CD4-positive, CD25-positive, alpha-beta regulatory T cell (primary cell): ENCODE data around the gene FAM124A. TPM values are rescaled to one million over a fixed set of nuclear protein-coding genes. Genes with fewer than 3 reads are reported as not detected.

Experiments
- ATAC-seq, 2 donors: fragments of 150-1000 bp; cut with Tn5 transposase; one replicate each; pipeline ENCODE4 v1.10.0; 2021; ENCODE audit warnings: low read depth in 2 of 2, moderate number of reproducible peaks in 2 of 2, moderate library complexity in 1 of 2
- DNase-seq, 3 donors: peaks; one replicate each; pipeline versions ENCODE4 v3.0.0 to v3.0.0-alpha.2; 2012 to 2022; ENCODE audit warnings: mixed read lengths in 1 of 3
- H3K27ac ChIP-seq: one replicate; pipeline ENCODE4 v1.7.0; 2013; ENCODE audit warnings: mild to moderate bottlenecking, low read length; ENCODE audit not compliant: insufficient read depth, poor library complexity, severe bottlenecking
- H3K27me3 ChIP-seq: one replicate; pipeline ENCODE4 v1.7.0; 2013; ENCODE audit warnings: low read length; ENCODE audit not compliant: control insufficient read depth, insufficient read depth
- H3K36me3 ChIP-seq: one replicate; pipeline ENCODE4 v1.7.0; 2013; ENCODE audit warnings: mild to moderate bottlenecking, low read length, moderate library complexity; ENCODE audit not compliant: control insufficient read depth, insufficient read depth
- H3K4me1 ChIP-seq: 2 replicates; pipeline ENCODE4 v1.7.0; 2013; ENCODE audit warnings: mild to moderate bottlenecking, low read length; ENCODE audit not compliant: insufficient read depth, control insufficient read depth, poor library complexity, severe bottlenecking
- H3K4me3 ChIP-seq: one replicate; pipeline ENCODE4 v1.7.0; 2013; ENCODE audit warnings: low read depth, mild to moderate bottlenecking, low read length, moderate library complexity
- H3K9me3 ChIP-seq, 2 experiments: 1 replicate in 1 of 2; 2 replicates in 1 of 2; pipeline ENCODE4 v1.7.0; 2013; ENCODE audit warnings: low read length in 2 of 2, mild to moderate bottlenecking in 1 of 2, moderate library complexity in 1 of 2; ENCODE audit not compliant: control insufficient read depth in 2 of 2
- H3K27ac Mint-ChIP-seq, 3 donors: one replicate each; pipeline ENCODE4 v1.8.0; 2020 to 2022; ENCODE audit warnings: mild to moderate bottlenecking in 3 of 3, mixed read lengths in 3 of 3, moderate library complexity in 2 of 3
- H3K27me3 Mint-ChIP-seq: one replicate; pipeline ENCODE4 v1.8.0; 2022; ENCODE audit warnings: mild to moderate bottlenecking, mixed read lengths
- H3K36me3 Mint-ChIP-seq: one replicate; pipeline ENCODE4 v1.8.0; 2020; ENCODE audit warnings: mixed read lengths
- H3K4me1 Mint-ChIP-seq, 4 donors: one replicate each; pipeline ENCODE4 v1.8.0; 2020 to 2022; ENCODE audit warnings: mixed read lengths in 4 of 4, mild to moderate bottlenecking in 1 of 4
- H3K4me3 Mint-ChIP-seq, 4 donors: one replicate each; pipeline ENCODE4 v1.8.0; 2020 to 2022; ENCODE audit warnings: mild to moderate bottlenecking in 4 of 4, mixed read lengths in 4 of 4, moderate library complexity in 3 of 4
- H3K9me3 Mint-ChIP-seq, 7 donors: one replicate each; pipeline ENCODE4 v1.8.0; 2020 to 2022; ENCODE audit warnings: mixed read lengths in 7 of 7, mild to moderate bottlenecking in 3 of 7, moderate library complexity in 2 of 7
- polyA plus RNA-seq, 4 donors: library from polyadenylated mRNA; unstranded; fragments of 300-500 nt; fragmentation: Illumina TruSeq; gene quantifications; one replicate each; pipeline ENCODE4 v1.2.3, GENCODE V29; 2021
- total RNA-seq: library from RNA; stranded (reverse); gene quantifications from one replicate; pipeline ENCODE4 v1.2.3, GENCODE V29; 2022

FAM124A gene
- total and polyA plus RNA-seq, 5 donors from 2014 or later, result not detected

DNA sequence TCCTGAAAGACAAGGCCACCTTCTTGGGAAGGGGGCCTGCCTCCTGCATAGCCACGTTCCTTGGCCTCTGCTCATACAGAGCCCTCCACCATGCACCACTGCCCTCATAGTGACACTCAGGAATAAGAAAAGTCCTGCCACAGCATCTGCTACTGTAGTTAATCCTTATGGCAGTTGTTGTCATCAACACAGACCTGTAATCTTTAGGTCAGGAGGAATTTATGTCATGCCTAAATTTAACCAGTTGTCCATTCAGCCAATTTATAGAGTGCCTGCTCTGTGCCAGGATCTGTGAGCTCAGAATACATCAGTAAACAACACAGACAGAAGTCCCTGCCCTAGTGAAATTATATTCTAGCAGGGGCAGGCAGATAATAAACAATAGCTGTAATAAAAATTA lies 44.4 kb downstream of the FAM124A start:
- Histone ChIP-seq H3K36me3 (no peaks in the 10 kb centered on the region), H3K9me3 (no peaks in the 10 kb centered on the region), H3K27ac (no peak overlapping the region), H3K4me1 (no peaks in the 10 kb centered on the region), H3K27me3 (peaks cover 4% of the 10 kb centered on the region), H3K4me3 (no peak overlapping the region)
- peaks cover 12% of the 10 kb centered on the region for H3K27me3 Mint-ChIP-seq
- no peak overlapping the region for H3K27ac Mint-ChIP-seq
- DNase-seq (no peak), ATAC-seq (no peak)
- H3K36me3 Mint-ChIP-seq, result no peaks in the 10 kb centered on the region
- H3K4me1 Mint-ChIP-seq, result no peaks in the 10 kb centered on the region
- no peak overlapping the region for H3K4me3 Mint-ChIP-seq
- no peaks in the 10 kb centered on the region for H3K9me3 Mint-ChIP-seq

DNA sequence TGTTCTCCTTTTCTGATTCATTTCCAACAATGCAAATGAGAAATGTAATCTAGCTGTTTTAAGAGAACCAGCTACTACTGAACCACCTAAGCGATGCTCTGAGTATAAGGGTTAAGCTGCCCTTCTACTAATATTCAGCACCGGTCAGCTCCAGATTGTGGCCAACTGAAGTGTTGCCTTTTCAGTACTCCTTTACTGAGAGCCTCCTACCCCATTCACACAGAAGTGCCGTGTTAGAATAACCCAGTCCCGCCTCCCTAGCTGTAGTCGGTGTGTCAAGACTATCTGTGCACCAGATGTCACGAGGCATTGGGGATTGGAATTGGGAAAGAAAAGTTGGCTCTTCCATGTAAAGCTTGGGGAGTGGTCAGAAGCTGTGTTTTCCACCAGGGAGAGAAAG lies 45.4 kb downstream of the FAM124A start:
- Mint-ChIP-seq H3K4me1 (no peaks in the 10 kb centered on the region), H3K27me3 (peaks cover 12% of the 10 kb centered on the region)
- ATAC-seq, result no peak

DNA sequence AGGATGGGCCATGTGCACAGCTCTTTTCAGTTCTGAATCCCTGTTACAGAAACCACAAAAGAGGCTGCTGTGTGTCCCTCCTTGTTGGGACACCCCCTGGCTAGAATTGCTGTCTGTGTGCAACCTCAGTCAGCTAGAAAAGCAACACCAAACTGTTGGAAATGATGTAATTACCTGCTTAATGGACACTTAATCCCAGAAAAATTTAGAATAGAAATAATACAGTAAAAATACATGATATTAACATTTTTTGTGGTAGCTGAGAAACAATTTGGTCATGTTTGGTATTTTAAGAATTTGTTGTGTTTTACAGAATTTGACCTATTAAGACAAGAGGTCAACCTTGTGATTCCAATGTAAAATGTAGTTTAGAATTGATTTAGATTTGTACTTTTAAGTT lies 46.8 kb downstream of the FAM124A start:
- Mint-ChIP-seq H3K27ac (no peak overlapping the region), H3K4me3 (no peak overlapping the region), H3K27me3 (peaks cover 16% of the 10 kb centered on the region), H3K4me1 (no peaks in the 10 kb centered on the region), H3K9me3 (peaks cover 0 to 2% (median 0%) of the 10 kb centered on the region in 7 donors), H3K36me3 (no peaks in the 10 kb centered on the region)
- Histone ChIP-seq H3K9me3 (no peaks in the 10 kb centered on the region), H3K27ac (no peak overlapping the region), H3K4me3 (no peak overlapping the region), H3K4me1 (no peaks in the 10 kb centered on the region), H3K27me3 (peaks cover 7% of the 10 kb centered on the region), H3K36me3 (no peaks in the 10 kb centered on the region)
- ATAC-seq, result no peak
- no peak for DNase-seq

More for the DNA sequence above, 45.4 kb downstream of the FAM124A start:
- H3K36me3 Mint-ChIP-seq, result no peaks in the 10 kb centered on the region
- H3K4me3 ChIP-seq, result no peak overlapping the region
- peaks cover 0 to 2% (median 0%) of the 10 kb centered on the region in 7 donors for H3K9me3 Mint-ChIP-seq
- H3K9me3 ChIP-seq, result no peaks in the 10 kb centered on the region
- no peaks in the 10 kb centered on the region for H3K4me1 ChIP-seq
- H3K27ac Mint-ChIP-seq, result no peak overlapping the region
- H3K27me3 ChIP-seq, result peaks cover 4% of the 10 kb centered on the region
- no peaks in the 10 kb centered on the region for H3K36me3 ChIP-seq
- DNase-seq, result no peak
- no peak overlapping the region for H3K4me3 Mint-ChIP-seq
- no peak overlapping the region for H3K27ac ChIP-seq

GRCh38 chr13:51270623-51271415 lies 48.6 kb downstream of the FAM124A start:
- DNase-seq (no peak), ATAC-seq (no peak)
- Mint-ChIP-seq H3K27ac (no peak overlapping the region), H3K36me3 (no peaks in the 10 kb centered on the region), H3K4me3 (no peak overlapping the region), H3K27me3 (peaks cover 18% of the 10 kb centered on the region), H3K9me3 (peaks cover 0 to 2% (median 0%) of the 10 kb centered on the region in 7 donors), H3K4me1 (no peaks in the 10 kb centered on the region)
- Histone ChIP-seq H3K36me3 (no peaks in the 10 kb centered on the region), H3K27ac (no peak overlapping the region), H3K27me3 (peaks cover 9% of the 10 kb centered on the region), H3K4me1 (no peaks in the 10 kb centered on the region), H3K4me3 (no peak overlapping the region), H3K9me3 (no peaks in the 10 kb centered on the region)

DNA sequence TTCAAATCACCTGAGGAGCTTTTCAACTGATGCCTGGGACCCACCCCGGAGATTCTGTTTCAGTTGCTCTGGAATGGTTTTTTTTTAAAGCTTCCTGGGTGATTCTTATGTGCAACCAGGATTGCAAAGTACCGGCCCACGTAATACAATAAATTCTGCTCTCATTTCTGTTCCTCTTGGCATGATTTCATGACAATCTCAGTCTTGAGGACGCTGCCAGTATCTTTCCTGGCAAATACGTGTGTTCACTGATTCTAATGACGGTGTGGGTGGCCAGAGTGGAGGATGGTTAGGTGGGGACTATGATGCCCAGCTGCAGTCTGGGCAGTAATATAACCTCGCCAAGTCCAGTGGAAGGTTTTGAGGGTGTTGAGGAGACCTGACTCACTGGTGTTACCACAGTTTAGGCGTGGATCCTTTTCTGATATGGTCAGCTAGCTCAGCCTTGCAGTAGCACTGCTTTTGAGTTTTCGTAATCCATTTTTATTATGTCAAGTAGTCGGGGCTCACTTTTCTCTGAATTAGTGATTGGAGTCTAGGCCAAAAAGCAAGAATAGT lies 49.4 kb downstream of the FAM124A start:
- no peaks in the 10 kb centered on the region for H3K4me1 Mint-ChIP-seq
- ATAC-seq (no peak), DNase-seq (no peak)
- Histone ChIP-seq H3K4me1 (no peaks in the 10 kb centered on the region), H3K9me3 (no peaks in the 10 kb centered on the region), H3K27ac (no peak overlapping the region), H3K27me3 (peaks cover 9% of the 10 kb centered on the region), H3K36me3 (no peaks in the 10 kb centered on the region), H3K4me3 (no peak overlapping the region)
- H3K36me3 Mint-ChIP-seq, result no peaks in the 10 kb centered on the region
- no peak overlapping the region for H3K27ac Mint-ChIP-seq
- peaks cover 0 to 2% (median 0%) of the 10 kb centered on the region in 7 donors for H3K9me3 Mint-ChIP-seq
- peaks cover 24% of the 10 kb centered on the region for H3K27me3 Mint-ChIP-seq
- H3K4me3 Mint-ChIP-seq, result no peak overlapping the region

DNA sequence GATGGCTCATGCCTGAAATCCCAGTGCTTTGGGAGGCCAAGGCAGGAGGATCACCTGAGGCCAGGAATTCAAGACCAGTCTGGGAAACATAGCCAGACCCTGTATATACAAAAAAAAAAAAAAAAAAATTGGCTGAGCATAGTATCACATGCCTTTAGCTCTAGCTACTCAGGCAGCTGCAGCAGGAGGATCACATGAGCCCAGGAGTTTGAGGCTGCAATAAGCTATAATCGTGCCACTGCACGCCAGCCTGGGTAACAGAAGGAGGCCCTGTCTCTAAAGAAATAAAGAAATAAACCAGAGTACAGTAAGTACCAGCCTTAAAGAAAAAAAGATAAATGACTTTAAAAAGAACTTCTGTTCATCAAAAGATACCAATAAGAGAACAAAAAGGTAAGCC lies 52.9 kb downstream of the FAM124A start:
- H3K4me1 ChIP-seq, result no peaks in the 10 kb centered on the region
- Mint-ChIP-seq H3K27ac (no peak overlapping the region), H3K4me1 (no peaks in the 10 kb centered on the region), H3K27me3 (peaks cover 29% of the 10 kb centered on the region), H3K36me3 (no peaks in the 10 kb centered on the region), H3K9me3 (peaks cover 0 to 2% (median 0%) of the 10 kb centered on the region in 7 donors), H3K4me3 (no peak overlapping the region)
- ATAC-seq, result no peak
- H3K9me3 ChIP-seq, result no peaks in the 10 kb centered on the region
- no peak for DNase-seq
- H3K36me3 ChIP-seq, result no peaks in the 10 kb centered on the region
- peaks cover 6% of the 10 kb centered on the region for H3K27me3 ChIP-seq
- no peak overlapping the region for H3K4me3 ChIP-seq
- no peak overlapping the region for H3K27ac ChIP-seq

- no peaks in the 10 kb centered on the region for H3K9me3 ChIP-seq
- ATAC-seq, result no peak
- no peaks in the 10 kb centered on the region for H3K36me3 Mint-ChIP-seq
Measured at GRCh38 chr13:51276636-51277035, 54.4 kb downstream of the FAM124A start.

DNA sequence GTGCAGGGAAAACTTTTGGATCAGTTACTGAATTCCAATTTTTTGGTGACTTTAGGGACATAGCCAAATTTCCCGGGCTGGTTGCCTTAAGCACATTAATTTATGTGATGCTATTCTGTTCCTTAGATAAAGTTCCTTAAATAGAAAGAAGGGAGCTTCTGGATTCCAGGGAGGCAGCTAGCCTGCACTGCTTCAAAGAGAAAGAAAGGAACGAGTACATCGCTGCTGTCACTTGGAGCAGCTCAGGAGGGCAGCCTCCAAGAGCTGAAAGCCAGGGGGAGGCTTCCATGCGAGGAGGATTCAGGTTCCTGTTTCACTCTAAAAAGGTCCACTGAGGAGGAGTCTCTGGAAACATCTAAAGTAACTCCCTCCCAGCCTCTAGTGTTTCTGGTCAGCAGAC lies 55.7 kb downstream of the FAM124A start:
- ATAC-seq (no peak), DNase-seq (no peak)
- H3K4me1 Mint-ChIP-seq, result no peaks in the 10 kb centered on the region
- H3K36me3 ChIP-seq, result no peaks in the 10 kb centered on the region
- peaks cover 0 to 1% (median 0%) of the 10 kb centered on the region in 7 donors for H3K9me3 Mint-ChIP-seq
- no peak overlapping the region for H3K4me3 Mint-ChIP-seq
- no peak overlapping the region for H3K27ac ChIP-seq
- peaks cover 6% of the 10 kb centered on the region for H3K27me3 ChIP-seq
- H3K27me3 Mint-ChIP-seq, result peaks cover 21% of the 10 kb centered on the region
- no peak overlapping the region for H3K27ac Mint-ChIP-seq
- no peak overlapping the region for H3K4me3 ChIP-seq
- no peaks in the 10 kb centered on the region for H3K4me1 ChIP-seq
- no peaks in the 10 kb centered on the region for H3K9me3 ChIP-seq
- H3K36me3 Mint-ChIP-seq, result no peaks in the 10 kb centered on the region

More at GRCh38 chr13:51276636-51277035, 54.4 kb downstream of the FAM124A start:
- H3K9me3 Mint-ChIP-seq, result peaks cover 0 to 3% (median 0%) of the 10 kb centered on the region in 7 donors
- H3K27ac Mint-ChIP-seq, result no peak overlapping the region
- no peak overlapping the region for H3K4me3 Mint-ChIP-seq
- H3K27ac ChIP-seq, result no peak overlapping the region
- DNase-seq, result no peak
- peaks cover 21% of the 10 kb centered on the region for H3K27me3 Mint-ChIP-seq
- no peaks in the 10 kb centered on the region for H3K36me3 ChIP-seq
- H3K4me1 ChIP-seq, result no peaks in the 10 kb centered on the region
- H3K27me3 ChIP-seq, result peaks cover 6% of the 10 kb centered on the region
- no peak overlapping the region for H3K4me3 ChIP-seq
- H3K4me1 Mint-ChIP-seq, result no peaks in the 10 kb centered on the region
